ENCODE measurements around the gene FOXO1.
A peak's percentile ranks its signal among the peaks of the same experiment; 100 is the strongest.

FOXO1 gene

GRCh38 chr13:40652588-40652940, 13.9 kb downstream of the FOXO1 start:
- H4K20me1 ChIP-seq: peaks cover 0 to 91% (median 19%) of the 10 kb centered on the region in 11 experiments; a peak in 11 of 22 replicates
- H3K4me2 ChIP-seq: peak overlapping the region; percentile 67 to 88 (median 78)
- peaks cover 0 to 17% (median 0%) of the 10 kb centered on the region in 11 experiments; a peak in 3 of 22 replicates for H3K36me3 ChIP-seq
- peak overlapping the region in 9 of 11 experiments; percentile 54 to 76 (median 67); a peak in 18 of 22 replicates for H3K27ac ChIP-seq
- peaks cover 63 to 79% (median 70%) of the 10 kb centered on the region in 10 experiments for H3K4me1 ChIP-seq
- peak overlapping the region in 9 of 11 experiments; percentile 28 to 58 (median 45); a peak in 13 of 22 replicates for H3K9ac ChIP-seq
- peaks cover 0 to 10% (median 6%) of the 10 kb centered on the region in 11 experiments; a peak in 11 of 22 replicates for H3K9me3 ChIP-seq (replicated peaks in 1 of 11)
- no peak for TF ChIP-seq Cebpa-rat (IDR thresholded peaks at IDR 0.05)
- H3K27me3 ChIP-seq: no peaks in the 10 kb centered on the region
- H3K4me3 ChIP-seq: peak overlapping the region in 1 of 10 experiments; percentile 35; a peak in 3 of 20 replicates

DNA sequence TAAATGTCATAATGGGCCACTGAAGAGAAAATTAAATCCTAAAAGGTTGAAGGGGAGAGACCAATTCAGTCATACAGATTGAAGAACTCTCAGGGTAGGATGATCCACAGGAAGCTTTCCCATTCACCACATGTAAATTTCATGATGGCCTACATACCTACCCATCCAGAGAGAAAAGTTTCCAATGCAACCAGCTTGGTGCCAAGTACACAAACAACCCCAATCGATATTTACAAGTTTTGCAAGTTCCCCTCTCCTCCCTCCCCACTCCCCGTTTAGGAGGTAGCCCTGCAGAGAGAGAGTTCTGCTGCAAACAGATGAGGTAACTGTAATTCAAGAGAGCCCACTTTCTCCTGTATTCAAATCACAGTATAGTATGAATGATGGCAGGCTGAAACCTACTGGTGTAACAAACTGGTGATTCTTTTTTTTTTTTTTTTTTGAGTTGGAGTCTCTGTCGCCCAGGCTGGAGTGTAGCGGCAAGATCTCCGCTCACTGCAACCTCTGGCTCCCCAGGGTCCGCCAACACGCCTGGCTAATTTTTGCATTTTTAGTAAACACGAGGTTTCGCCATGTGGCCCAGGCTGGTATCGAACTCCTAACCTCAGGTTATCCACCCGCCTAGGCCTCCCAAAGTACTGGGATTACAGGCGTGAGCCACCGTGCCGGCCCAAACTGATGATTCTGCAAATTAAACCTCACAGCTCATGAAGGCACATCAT, 14.4 kb downstream of the FOXO1 start:
- H3K4me2 ChIP-seq: peak overlapping the region; percentile 67 to 88 (median 78)
- TF ChIP-seq Cebpa-rat (IDR thresholded peaks at IDR 0.05): peak in 1 of 11 experiments; percentile 23; a peak in 1 of 22 replicates

GRCh38 chr13:40648841-40649240, 17.6 kb downstream of the FOXO1 start:
- Histone ChIP-seq H3K4me3 (no peak overlapping the region), H3K4me2 (peak overlapping the region; percentile 1 to 70 (median 59); a peak in 13 of 22 replicates), H3K27ac (0 out of 22 replicates have a peak overlapping the region, but pooled peaks of 1 of the 11 experiments have one; percentile 9), H3K9ac (no peak overlapping the region), H3K27me3 (no peaks in the 10 kb centered on the region), H3K9me3 (replicated peaks in 1 of 11) (no peaks in the 10 kb centered on the region), H3K4me1 (peaks cover 65 to 96% (median 90%) of the 10 kb centered on the region in 10 experiments), H3K36me3 (0 out of 22 replicates have a peak, but pooled peaks cover 0 to 15% (median 0%) of the 10 kb centered on the region in 11 experiments), H4K20me1 (peaks cover 0 to 94% (median 41%) of the 10 kb centered on the region in 11 experiments; a peak in 15 of 22 replicates)
- no peak for TF ChIP-seq Cebpa-rat (IDR thresholded peaks at IDR 0.05)

More for the DNA sequence above, 14.4 kb downstream of the FOXO1 start:
- Histone ChIP-seq H3K9me3 (replicated peaks in 1 of 11) (peaks cover 0 to 6% (median 4%) of the 10 kb centered on the region in 11 experiments; a peak in 9 of 22 replicates), H3K36me3 (peaks cover 0 to 12% (median 0%) of the 10 kb centered on the region in 11 experiments; a peak in 2 of 22 replicates), H3K9ac (peak overlapping the region in 9 of 11 experiments; percentile 28 to 58 (median 45); a peak in 14 of 22 replicates), H3K27me3 (no peaks in the 10 kb centered on the region), H4K20me1 (peaks cover 0 to 91% (median 24%) of the 10 kb centered on the region in 11 experiments; a peak in 11 of 22 replicates), H3K4me1 (peaks cover 63 to 84% (median 75%) of the 10 kb centered on the region in 10 experiments), H3K27ac (peak overlapping the region in 9 of 11 experiments; percentile 54 to 76 (median 67); a peak in 18 of 22 replicates), H3K4me3 (peak overlapping the region in 2 of 10 experiments; percentile 25 to 35; a peak in 4 of 20 replicates)

GRCh38 chr13:40648040-40648439, 18.4 kb downstream of the FOXO1 start:
- H4K20me1 ChIP-seq: peaks cover 0 to 94% (median 49%) of the 10 kb centered on the region in 11 experiments; a peak in 15 of 22 replicates
- peaks cover 0 to 22% (median 0%) of the 10 kb centered on the region in 11 experiments; a peak in 2 of 22 replicates for H3K36me3 ChIP-seq
- H3K9me3 ChIP-seq (replicated peaks in 1 of 11): no peaks in the 10 kb centered on the region
- H3K9ac ChIP-seq: no peak overlapping the region
- no peaks in the 10 kb centered on the region for H3K27me3 ChIP-seq
- H3K4me1 ChIP-seq: peaks cover 57 to 92% (median 84%) of the 10 kb centered on the region in 10 experiments
- peak overlapping the region in 9 of 11 experiments; percentile 1 to 70 (median 17); a peak in 11 of 22 replicates for H3K4me2 ChIP-seq
- no peak overlapping the region for H3K27ac ChIP-seq
- no peak overlapping the region for H3K4me3 ChIP-seq
- no peak for TF ChIP-seq Cebpa-rat (IDR thresholded peaks at IDR 0.05)

- Histone ChIP-seq H3K27ac (peak overlapping the region in 3 of 11 experiments; percentile 15 to 32 (median 15); a peak in 3 of 22 replicates), H3K4me2 (peak overlapping the region in 9 of 11 experiments; percentile 5 to 60 (median 43); a peak in 13 of 22 replicates), H3K4me3 (no peak overlapping the region), H3K36me3 (peaks cover 0 to 30% (median 0%) of the 10 kb centered on the region in 11 experiments; a peak in 3 of 22 replicates), H3K4me1 (peaks cover 40 to 92% (median 81%) of the 10 kb centered on the region in 10 experiments), H3K27me3 (no peaks in the 10 kb centered on the region), H3K9me3 (replicated peaks in 1 of 11) (0 out of 22 replicates have a peak, but pooled peaks cover 0 to 4% (median 0%) of the 10 kb centered on the region in 11 experiments), H3K9ac (no peak overlapping the region; a peak in 1 of 22 replicates), H4K20me1 (peaks cover 0 to 100% (median 71%) of the 10 kb centered on the region in 11 experiments; a peak in 17 of 22 replicates)
- TF ChIP-seq Cebpa-rat (IDR thresholded peaks at IDR 0.05): no peak
Measured at GRCh38 chr13:40644838-40645604, 21.4 kb downstream of the FOXO1 start.

DNA sequence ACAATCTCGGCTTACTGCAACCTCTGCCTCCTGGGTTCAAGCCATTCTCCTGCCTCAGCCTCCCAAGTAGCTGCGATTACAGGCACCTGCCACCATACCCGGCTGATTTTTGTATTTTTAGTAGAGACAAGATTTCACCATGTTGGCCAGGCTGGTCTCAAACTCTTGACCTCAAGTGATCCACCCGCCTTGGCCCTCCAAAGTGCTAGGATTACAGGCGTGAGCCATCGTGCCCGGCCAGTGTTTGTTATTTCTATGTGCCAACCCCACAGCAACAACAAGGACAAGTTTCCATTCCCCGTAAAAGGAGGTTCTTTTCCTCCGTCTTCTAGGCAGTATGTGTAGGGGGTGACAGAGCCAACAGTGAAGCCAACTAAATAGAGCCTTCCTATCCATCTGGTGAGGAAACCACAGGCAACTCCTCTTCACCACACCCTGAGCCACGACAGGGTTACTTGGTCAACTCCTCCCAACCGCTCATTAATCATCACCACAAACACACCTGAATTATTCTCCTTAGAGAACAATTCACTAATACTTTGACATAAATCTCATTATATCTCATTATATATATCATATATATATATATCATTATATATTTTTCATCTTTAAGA, 25.5 kb downstream of the FOXO1 start:
- H3K4me1 ChIP-seq: peaks cover 45 to 84% (median 71%) of the 10 kb centered on the region in 10 experiments
- H3K27me3 ChIP-seq: no peaks in the 10 kb centered on the region
- peaks cover 0 to 32% (median 0%) of the 10 kb centered on the region in 11 experiments; a peak in 5 of 22 replicates for H3K36me3 ChIP-seq
- H3K4me3 ChIP-seq: no peak overlapping the region
- H3K9ac ChIP-seq: no peak overlapping the region
- peaks cover 0 to 100% (median 79%) of the 10 kb centered on the region in 11 experiments; a peak in 17 of 22 replicates for H4K20me1 ChIP-seq
- TF ChIP-seq Cebpa-rat (IDR thresholded peaks at IDR 0.05): no peak
- 0 out of 22 replicates have a peak, but pooled peaks cover 0 to 4% (median 0%) of the 10 kb centered on the region in 11 experiments for H3K9me3 ChIP-seq (replicated peaks in 1 of 11)
- peak overlapping the region; percentile 52 to 74 (median 68) for H3K4me2 ChIP-seq
- H3K27ac ChIP-seq: peak overlapping the region in 8 of 11 experiments; percentile 3 to 55 (median 20); a peak in 11 of 22 replicates

DNA sequence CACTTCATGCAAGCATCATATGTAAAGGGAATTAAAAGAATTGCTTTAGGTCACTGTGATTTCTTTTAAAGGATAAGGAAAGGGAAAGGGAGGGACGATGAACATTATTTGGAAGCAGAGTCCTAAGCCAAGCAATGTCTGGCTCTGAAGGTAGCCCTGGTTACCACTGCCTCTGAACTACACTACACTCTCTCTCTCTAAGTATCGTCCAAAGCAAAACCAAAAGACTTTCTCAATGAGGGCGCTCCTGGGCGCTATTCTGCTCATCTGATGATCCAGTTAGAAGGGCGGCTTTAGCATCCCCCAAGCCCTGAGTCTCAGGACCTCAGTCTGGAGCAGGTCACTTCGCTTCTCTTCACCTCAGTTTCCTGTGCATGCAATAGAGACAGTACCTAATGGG, 26.2 kb downstream of the FOXO1 start:
- H3K4me2 ChIP-seq: peak overlapping the region; percentile 52 to 74 (median 68); a peak in 20 of 22 replicates
- peaks cover 0 to 100% (median 78%) of the 10 kb centered on the region in 11 experiments; a peak in 17 of 22 replicates for H4K20me1 ChIP-seq
- H3K36me3 ChIP-seq: peaks cover 0 to 32% (median 0%) of the 10 kb centered on the region in 11 experiments; a peak in 5 of 22 replicates
- no peak overlapping the region for H3K9ac ChIP-seq
- H3K27me3 ChIP-seq: no peaks in the 10 kb centered on the region
- TF ChIP-seq Cebpa-rat (IDR thresholded peaks at IDR 0.05): no peak
- H3K4me1 ChIP-seq: peaks cover 41 to 82% (median 71%) of the 10 kb centered on the region in 10 experiments
- 0 out of 22 replicates have a peak, but pooled peaks cover 0 to 4% (median 0%) of the 10 kb centered on the region in 11 experiments for H3K9me3 ChIP-seq (replicated peaks in 1 of 11)
- no peak overlapping the region for H3K4me3 ChIP-seq
- peak overlapping the region in 4 of 11 experiments; percentile 30 to 83 (median 63); a peak in 3 of 22 replicates for H3K27ac ChIP-seq
